ENCODE measurements around the gene HOXA4.

The HOXA4 gene

DNA sequence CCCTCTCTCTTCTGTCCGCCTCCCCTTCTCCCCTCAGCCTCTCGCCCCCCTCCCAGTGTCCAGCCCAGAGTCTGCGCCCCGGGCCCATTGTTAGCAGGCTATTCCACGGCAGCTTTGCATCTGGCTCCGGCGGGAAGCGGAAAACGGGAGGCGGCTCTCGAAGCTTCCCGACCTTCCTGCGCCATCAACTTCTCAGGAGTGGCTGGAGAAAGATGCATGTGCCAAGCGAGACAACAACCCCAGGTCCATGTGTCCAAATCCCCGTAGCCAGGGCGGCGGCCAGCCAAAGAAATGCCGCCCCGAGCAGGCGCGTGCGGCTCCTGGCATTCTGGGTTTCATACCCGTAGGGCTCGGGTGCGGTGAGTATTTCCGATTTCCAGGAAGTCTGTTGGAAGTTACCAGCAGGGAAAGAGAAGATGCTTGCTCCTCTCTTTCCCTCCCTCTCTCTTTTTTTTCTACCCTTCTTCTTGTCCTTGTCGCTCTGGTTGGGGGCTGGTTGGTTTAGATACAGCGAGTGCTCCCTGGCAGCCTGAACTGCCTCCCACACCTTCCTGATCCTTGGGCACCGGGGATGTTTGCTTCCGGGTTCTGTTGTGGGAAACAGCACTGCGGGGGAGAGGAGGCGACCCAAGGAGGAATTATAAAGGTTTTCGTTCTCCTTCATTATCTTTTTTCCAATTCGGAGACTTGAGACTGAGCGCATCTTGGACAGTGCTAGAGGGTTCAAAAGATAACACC is 26.9 kb downstream of the HOXA4 start:
- intact Hi-C loops (cut with micrococcal nuclease), result no loop called here
- Mint-ChIP-seq H3K4me3 (no peak overlapping the region), H3K36me3 (ENCODE audit: low read depth) (peaks cover 47% of the 10 kb centered on the region), H3K9me3 (peaks cover 8% of the 10 kb centered on the region), H3K27ac (no peak overlapping the region), H3K4me1 (ENCODE audit: low read depth) (peaks cover 56% of the 10 kb centered on the region), H3K27me3 (peaks cover 82% of the 10 kb centered on the region)

DNA sequence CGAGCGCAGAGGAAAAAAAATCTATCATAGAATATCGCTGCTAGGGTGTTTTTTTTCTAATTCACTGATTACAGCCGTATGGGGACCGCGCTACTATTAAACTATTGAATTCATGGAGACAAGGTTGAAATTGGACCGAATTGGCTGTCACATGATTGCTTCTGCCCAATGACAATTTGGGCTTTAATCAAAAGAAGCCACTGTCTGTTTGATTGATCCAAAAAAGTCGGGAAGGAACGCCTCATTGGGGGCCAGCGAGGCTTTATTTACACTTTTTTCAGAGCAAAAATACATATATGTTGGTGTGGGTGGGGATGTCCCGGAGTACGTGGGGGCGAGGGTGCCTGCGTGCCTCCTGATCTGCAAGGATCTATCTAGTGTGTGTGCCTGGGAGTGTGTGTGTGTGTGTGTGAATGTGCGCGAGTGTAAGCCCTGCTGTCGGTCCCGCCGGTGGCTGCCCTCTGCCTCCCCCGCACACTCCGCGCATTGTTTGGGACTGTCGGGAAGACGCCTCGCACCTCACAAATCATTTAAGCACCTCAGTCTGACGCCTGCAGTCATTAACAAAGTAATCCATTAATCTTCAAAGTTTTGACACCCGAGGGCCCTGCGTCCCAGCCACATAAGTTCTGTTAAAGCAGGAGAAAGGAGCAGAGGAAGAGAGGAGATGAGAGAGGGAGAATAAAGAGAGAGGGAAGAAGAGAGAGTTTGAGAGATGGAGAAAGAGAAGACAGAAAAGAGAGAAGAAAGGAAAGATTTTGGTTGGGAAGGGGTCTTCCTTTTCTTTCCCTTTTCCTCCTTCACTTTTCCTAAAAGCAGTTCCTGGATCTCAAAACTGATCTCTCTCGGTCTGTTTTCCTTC is 27.7 kb downstream of the HOXA4 start, which contains the start of gene HOXA2:
Gene HOXA2 (minus strand): TSS at position 103 of the 862 bp plus-strand sequence. CDS start 183 bp downstream, outside the sequence.
- intact Hi-C loops (cut with micrococcal nuclease), result no loop called here
- H3K27me3 Mint-ChIP-seq, result peaks cover 89% of the 10 kb centered on the region
- H3K36me3 Mint-ChIP-seq (ENCODE audit: low read depth), result peaks cover 55% of the 10 kb centered on the region
- H3K27ac Mint-ChIP-seq, result no peak within 1 kb of the TSS
- H3K4me1 Mint-ChIP-seq (ENCODE audit: low read depth), result peaks cover 65% of the 10 kb centered on the region
- H3K9me3 Mint-ChIP-seq, result peaks cover 7% of the 10 kb centered on the region
- H3K4me3 Mint-ChIP-seq, result peak within 1 kb of the TSS; percentile 53

DNA sequence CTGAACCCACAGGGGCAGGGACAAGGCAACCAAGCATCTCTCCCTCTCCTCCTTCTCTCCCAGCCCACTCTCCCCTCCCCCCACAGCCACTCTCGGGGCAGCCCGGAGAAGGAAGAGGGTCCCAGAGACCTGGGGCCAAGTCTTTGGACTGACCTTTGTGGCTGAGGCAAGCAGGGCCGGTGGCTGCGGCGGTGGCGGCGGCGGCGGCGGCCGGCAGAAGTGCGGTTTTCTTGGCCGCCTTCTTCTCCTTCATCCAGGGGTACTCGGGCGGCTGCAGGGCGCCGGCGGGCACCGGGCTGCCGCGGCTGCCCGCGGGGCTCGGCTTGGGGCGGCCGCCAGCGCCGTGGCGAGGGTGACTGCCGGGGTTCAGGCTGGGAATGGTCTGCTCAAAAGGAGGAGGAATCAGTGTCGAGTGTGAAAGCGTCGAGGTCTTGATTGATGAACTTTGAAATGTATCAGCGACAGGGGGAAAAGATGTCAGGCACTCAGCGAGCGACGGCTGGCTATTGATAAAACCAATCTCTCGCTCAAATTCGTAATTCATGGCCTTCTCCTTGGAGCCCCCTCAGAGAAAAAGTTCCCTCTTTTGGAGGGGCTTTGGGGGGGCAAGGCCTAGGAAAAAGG is 28.5 kb downstream of the HOXA4 start:
- intact Hi-C loops (cut with micrococcal nuclease), result no loop called here
- peaks cover 57% of the 10 kb centered on the region for H3K36me3 Mint-ChIP-seq (ENCODE audit: low read depth)
- H3K4me3 Mint-ChIP-seq, result peak overlapping the region; percentile 53
- peaks cover 72% of the 10 kb centered on the region for H3K4me1 Mint-ChIP-seq (ENCODE audit: low read depth)
- no peak overlapping the region for H3K27ac Mint-ChIP-seq
- no peaks in the 10 kb centered on the region for H3K9me3 Mint-ChIP-seq
- peaks cover 92% of the 10 kb centered on the region for H3K27me3 Mint-ChIP-seq

GRCh38 chr7:27101171-27101956 is 29.2 kb downstream of the HOXA4 start:
- peaks cover 89% of the 10 kb centered on the region for H3K27me3 Mint-ChIP-seq
- H3K4me1 Mint-ChIP-seq (ENCODE audit: low read depth), result peaks cover 75% of the 10 kb centered on the region
- H3K36me3 Mint-ChIP-seq (ENCODE audit: low read depth), result peaks cover 64% of the 10 kb centered on the region
- no peaks in the 10 kb centered on the region for H3K9me3 Mint-ChIP-seq
- intact Hi-C loops (cut with micrococcal nuclease), result no loop called here
- H3K4me3 Mint-ChIP-seq, result peak overlapping the region; percentile 53
- no peak overlapping the region for H3K27ac Mint-ChIP-seq

GRCh38 chr7:27100694-27101170 is 29.8 kb downstream of the HOXA4 start:
- Mint-ChIP-seq H3K9me3 (no peaks in the 10 kb centered on the region), H3K4me3 (no peak overlapping the region), H3K4me1 (ENCODE audit: low read depth) (peaks cover 75% of the 10 kb centered on the region), H3K36me3 (ENCODE audit: low read depth) (peaks cover 70% of the 10 kb centered on the region), H3K27me3 (peaks cover 83% of the 10 kb centered on the region), H3K27ac (no peak overlapping the region)
- intact Hi-C loops (cut with micrococcal nuclease), result no loop called here

- H3K4me3 Mint-ChIP-seq, result no peak overlapping the region
- H3K36me3 Mint-ChIP-seq (ENCODE audit: low read depth), result peaks cover 71% of the 10 kb centered on the region
- intact Hi-C loops (cut with micrococcal nuclease), result loop anchor here (10.0 kb wide), 2 partner anchors 55 to 1235 kb away; partner anchors contain the start of genes HOXA3 and HOXA7
- no peak overlapping the region for H3K27ac Mint-ChIP-seq
- H3K27me3 Mint-ChIP-seq, result peaks cover 84% of the 10 kb centered on the region
- peaks cover 85% of the 10 kb centered on the region for H3K4me1 Mint-ChIP-seq (ENCODE audit: low read depth)
- no peaks in the 10 kb centered on the region for H3K9me3 Mint-ChIP-seq
These were observed 30.8 kb downstream of the HOXA4 start for GRCh38 chr7:27099453-27100370.

GRCh38 chr7:27098578-27099451 is 31.7 kb downstream of the HOXA4 start:
- H3K36me3 Mint-ChIP-seq (ENCODE audit: low read depth), result peaks cover 71% of the 10 kb centered on the region

DNA sequence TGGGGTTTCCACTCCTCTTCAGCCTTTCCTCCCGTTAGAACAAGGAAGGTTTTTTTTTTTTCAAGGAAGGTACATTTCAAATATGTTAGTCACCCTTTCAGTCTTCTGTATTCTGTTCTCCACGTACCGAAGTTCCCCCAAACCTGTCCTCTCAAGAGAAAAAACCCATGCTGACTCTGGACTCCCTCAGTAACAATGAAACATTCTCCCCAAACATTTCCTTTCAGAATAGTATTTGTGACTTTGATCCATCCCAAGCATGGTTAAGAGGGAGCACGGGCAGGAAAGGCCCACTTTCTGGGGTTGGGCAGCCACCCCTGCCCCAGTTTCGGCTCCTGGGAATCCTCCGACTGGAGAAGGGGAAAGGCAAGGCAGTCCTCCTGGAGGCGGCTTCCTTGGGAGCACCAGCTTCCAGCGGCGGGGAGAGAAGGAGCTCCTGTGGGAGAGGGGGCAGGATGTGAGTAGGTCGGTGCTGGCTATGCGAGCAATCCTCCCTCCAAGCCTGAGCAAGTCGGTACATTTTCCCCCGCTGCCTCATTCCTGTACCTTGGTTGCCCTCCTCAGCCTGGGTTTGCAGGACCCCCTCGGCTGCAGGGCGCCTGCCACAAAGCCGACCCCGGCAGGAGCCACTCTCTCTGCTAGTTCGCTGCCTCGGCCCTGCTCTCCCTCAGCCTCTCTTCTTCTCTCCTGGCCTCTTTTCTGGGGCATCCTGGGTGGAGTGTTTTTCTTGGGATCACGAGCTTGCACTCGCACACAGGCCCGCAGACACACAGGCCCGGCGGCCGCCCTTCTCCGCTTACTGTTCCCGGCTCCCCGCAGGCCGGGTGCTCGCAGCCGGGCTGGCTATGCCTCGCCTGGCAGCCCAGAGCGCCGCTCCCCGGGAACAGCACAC is 32.6 kb downstream of the HOXA4 start:
- Mint-ChIP-seq H3K9me3 (no peaks in the 10 kb centered on the region), H3K27ac (peak overlapping the region; percentile 95), H3K27me3 (peaks cover 84% of the 10 kb centered on the region), H3K4me1 (ENCODE audit: low read depth) (peaks cover 78% of the 10 kb centered on the region), H3K36me3 (ENCODE audit: low read depth) (peaks cover 64% of the 10 kb centered on the region), H3K4me3 (peak overlapping the region; percentile 91)
- intact Hi-C loops (cut with micrococcal nuclease), result loop anchor here (1.0 to 10.0 kb wide), 5 partner anchors 32 to 1233 kb away; partner anchors contain the start of genes HOXA3, HOXA4, HOXA7 and SKAP2

More at GRCh38 chr7:27098578-27099451, 31.7 kb downstream of the HOXA4 start:
- Mint-ChIP-seq H3K9me3 (no peaks in the 10 kb centered on the region), H3K27ac (peak overlapping the region; percentile 95), H3K4me1 (ENCODE audit: low read depth) (peaks cover 87% of the 10 kb centered on the region), H3K4me3 (peak overlapping the region; percentile 91), H3K27me3 (peaks cover 84% of the 10 kb centered on the region)
- intact Hi-C loops (cut with micrococcal nuclease), result loop anchor here (10.0 kb wide), 2 partner anchors 56 to 1234 kb away; partner anchors contain the start of genes HOXA3 and HOXA7

- peak overlapping the region; percentile 91 for H3K4me3 Mint-ChIP-seq
- intact Hi-C loops (cut with micrococcal nuclease), result loop anchor here (1.0 to 10.0 kb wide), 5 partner anchors 33 to 1232 kb away; partner anchors contain the start of genes HOXA3, HOXA4, HOXA7 and SKAP2
- H3K27me3 Mint-ChIP-seq, result peaks cover 84% of the 10 kb centered on the region
- peak overlapping the region; percentile 95 for H3K27ac Mint-ChIP-seq
- H3K4me1 Mint-ChIP-seq (ENCODE audit: low read depth), result peaks cover 75% of the 10 kb centered on the region
- peaks cover 63% of the 10 kb centered on the region for H3K36me3 Mint-ChIP-seq (ENCODE audit: low read depth)
- H3K9me3 Mint-ChIP-seq, result no peaks in the 10 kb centered on the region
These were observed 33.6 kb downstream of the HOXA4 start for GRCh38 chr7:27096768-27097514.

Measured in dendritic cell treated with granulocyte-macrophage colony-stimulating factor and Interleukin-4, amounts not matched to agents 40 ng/mL and 50 ng/mL, for 4 days (primary cell).